GM12873 (cell line): ENCODE measurements around the gene KIAA1328.

Source experiments
- TF ChIP-seq, protein P1 (sequence below): IDR thresholded peaks from 2 replicates; pipeline ENCODE4 v1.5.1; 2012; ENCODE audit warnings: low read depth, mild to moderate bottlenecking, moderate library complexity, low read length, control low read depth; ENCODE audit not compliant: insufficient read depth; ENCODE audit errors: missing control alignments

KIAA1328 gene

DNA sequence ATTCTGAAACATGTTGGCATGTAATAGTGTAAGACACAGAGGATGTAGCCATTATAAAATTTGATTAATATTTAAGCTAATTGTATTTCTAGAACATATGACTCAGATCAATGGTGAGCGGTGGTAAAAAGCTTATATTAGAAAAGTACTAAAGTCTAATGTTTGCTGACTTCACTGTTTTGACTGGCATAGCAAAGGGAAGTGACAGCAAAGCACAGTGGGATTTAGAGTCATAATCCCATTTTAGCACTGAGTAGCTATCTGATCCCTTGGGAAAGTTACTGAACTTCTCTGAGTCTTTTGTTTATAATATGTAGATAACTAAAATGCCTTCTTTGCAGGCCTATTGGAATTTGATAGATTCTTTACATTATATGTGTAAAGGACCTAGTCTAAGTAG is 60.4 kb downstream of the KIAA1328 start:
- TF ChIP-seq, protein P1, sequence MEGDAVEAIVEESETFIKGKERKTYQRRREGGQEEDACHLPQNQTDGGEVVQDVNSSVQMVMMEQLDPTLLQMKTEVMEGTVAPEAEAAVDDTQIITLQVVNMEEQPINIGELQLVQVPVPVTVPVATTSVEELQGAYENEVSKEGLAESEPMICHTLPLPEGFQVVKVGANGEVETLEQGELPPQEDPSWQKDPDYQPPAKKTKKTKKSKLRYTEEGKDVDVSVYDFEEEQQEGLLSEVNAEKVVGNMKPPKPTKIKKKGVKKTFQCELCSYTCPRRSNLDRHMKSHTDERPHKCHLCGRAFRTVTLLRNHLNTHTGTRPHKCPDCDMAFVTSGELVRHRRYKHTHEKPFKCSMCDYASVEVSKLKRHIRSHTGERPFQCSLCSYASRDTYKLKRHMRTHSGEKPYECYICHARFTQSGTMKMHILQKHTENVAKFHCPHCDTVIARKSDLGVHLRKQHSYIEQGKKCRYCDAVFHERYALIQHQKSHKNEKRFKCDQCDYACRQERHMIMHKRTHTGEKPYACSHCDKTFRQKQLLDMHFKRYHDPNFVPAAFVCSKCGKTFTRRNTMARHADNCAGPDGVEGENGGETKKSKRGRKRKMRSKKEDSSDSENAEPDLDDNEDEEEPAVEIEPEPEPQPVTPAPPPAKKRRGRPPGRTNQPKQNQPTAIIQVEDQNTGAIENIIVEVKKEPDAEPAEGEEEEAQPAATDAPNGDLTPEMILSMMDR, result no peak

DNA sequence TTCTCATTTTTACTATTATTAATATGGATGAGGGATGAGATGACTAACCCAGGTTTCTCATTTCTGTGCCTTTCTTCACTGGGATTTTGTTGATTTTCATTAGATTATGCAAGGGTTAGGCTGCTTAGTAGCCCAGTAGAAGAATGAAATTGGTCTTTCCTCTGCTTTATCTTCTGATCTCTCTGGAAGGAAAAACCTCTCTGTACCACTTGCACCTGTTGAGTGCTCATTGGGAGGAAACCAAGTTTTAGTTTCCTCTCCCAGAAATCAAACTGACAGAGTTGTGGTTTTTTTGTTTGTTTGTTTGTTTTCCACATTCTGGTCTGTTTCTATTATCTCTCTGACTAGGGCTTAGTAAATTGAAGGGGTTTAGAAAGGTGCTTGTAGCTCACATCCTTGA is 60.8 kb downstream of the KIAA1328 start:
- TF ChIP-seq, protein P1, result no peak

DNA sequence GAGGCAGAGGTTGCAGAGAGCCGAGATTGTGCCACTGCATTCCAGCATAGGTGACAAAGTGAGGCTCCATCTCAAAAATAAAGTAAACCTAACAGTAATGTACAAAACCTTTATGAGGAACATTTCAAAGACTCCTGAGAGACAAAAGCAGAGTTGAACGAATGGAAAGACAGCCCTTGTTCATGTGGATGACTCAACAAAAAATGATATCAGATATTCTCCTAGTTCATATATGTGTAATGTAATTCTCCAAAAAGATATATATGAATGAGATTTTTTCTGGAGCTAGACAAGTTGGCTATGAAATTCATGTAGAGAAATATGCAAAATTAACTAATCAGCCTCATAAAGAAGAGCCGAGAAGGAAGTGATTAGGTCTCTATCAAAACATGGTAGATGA is 61.7 kb downstream of the KIAA1328 start:
- TF ChIP-seq, protein P1, result no peak

DNA sequence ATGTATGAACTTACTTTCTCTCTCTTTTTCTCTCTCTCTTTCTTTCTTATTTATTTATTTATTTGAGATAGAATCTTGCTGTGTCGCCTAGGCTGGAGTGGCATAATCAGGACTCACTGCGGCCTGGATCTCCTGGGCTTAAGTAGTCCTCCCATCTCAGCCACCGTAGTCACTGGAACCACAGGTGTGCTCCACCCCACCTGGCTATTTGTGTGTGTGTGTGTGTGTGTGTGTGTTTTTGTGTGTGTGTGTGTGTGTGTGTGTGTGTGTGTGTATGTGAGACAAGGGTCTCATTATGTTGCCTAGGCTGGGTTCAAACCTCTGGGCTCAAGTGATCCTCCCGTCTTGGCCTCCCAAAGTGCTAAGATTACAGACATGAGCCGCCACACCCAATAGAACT is 64.3 kb downstream of the KIAA1328 start:
- TF ChIP-seq, protein P1, result no peak

DNA sequence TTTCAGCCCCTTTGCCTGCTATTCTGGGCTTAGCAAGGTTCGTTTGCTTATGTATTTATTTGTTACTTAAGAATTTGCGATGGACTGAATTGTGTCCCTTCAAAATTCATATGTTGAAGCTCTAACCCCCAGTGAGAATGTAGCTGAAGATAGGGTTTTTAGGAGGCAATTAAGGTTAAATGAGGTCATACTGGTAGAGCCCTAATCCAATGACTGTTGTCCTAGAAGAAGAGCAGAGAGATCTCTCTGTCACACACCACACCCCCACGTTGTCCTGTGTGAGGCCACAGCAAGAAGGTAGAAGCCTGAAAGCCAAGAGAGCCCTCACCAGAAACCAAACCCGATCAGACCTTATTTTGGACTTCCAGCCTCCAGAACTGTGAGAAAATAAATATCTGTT is 66.7 kb downstream of the KIAA1328 start:
- TF ChIP-seq, protein P1, result no peak

DNA sequence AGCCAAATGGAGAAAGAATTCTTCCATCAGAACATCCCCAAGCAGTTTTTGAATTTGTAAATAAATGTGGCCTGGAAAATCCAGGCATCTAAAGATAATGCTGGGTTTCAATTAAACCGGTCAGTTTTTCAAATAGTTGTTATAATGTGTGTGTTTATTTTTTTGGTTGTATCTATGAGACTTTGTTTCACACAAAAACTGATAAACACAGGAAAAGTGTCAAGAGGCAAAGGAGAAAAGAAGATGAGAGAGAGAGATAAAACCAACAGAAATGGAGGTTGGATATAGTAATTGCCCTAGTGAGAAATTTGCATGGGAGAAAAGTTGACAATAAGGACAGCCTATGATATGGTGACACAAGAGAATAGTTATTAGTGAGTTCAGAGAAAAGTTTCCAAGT is 68.3 kb downstream of the KIAA1328 start:
- TF ChIP-seq, protein P1, result no peak

DNA sequence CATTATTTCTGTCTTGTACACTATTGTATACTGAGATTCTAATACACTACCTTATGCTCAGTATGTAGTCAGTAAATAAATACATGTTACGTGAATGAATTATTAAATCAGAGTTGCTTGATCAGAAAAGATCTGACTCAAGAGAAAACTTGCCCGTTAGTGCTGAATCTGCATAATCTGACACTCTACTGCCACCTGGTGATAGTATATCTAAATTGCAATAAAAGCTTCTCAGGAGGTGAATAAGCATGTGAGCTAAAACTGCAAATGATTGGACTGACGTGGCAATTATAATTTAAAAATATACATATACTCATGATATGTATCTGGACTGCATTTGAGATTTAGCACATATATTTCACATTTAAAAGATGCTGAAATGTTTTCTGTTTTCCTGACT is 70.4 kb downstream of the KIAA1328 start:
- TF ChIP-seq, protein P1, result peak; percentile 42
